Calu3 (cell line): ENCODE measurements around the gene LPIN1. TPM values are rescaled to one million over a fixed set of nuclear protein-coding genes. Genes with fewer than 3 reads are reported as not detected.

Experiments used
- BruUV-seq: library from RNA; stranded (reverse); fragments of 400-500 nt; replicated peaks from 2 replicates; lab custom pipeline; 2021; lab: Mats Ljungman, UMichigan
- CTCF ChIA-PET: fragments of 300-600 bp; sonication (Branson Sonifier 250); formaldehyde crosslinking; loops from one replicate; lab custom pipeline; 2022; ENCODE audit warnings: antibody characterized with exemption; lab: Charles Lee
- DNase-seq: peaks from one replicate; pipeline ENCODE4 v3.0.0; 2022
- H3K27ac Mint-ChIP-seq: one replicate; pipeline ENCODE4 v1.8.0; 2022; ENCODE audit warnings: mixed read lengths; ENCODE audit not compliant: unreplicated experiment
- H3K27me3 Mint-ChIP-seq: one replicate; pipeline ENCODE4 v1.8.0; 2022; ENCODE audit warnings: mixed read lengths; ENCODE audit not compliant: unreplicated experiment
- H3K36me3 Mint-ChIP-seq: one replicate; pipeline ENCODE4 v1.8.0; 2022; ENCODE audit warnings: mild to moderate bottlenecking, moderate library complexity, mixed read lengths; ENCODE audit not compliant: insufficient read depth, unreplicated experiment
- H3K4me1 Mint-ChIP-seq: one replicate; pipeline ENCODE4 v1.8.0; 2022; ENCODE audit warnings: mild to moderate bottlenecking, low read depth, mixed read lengths; ENCODE audit not compliant: unreplicated experiment
- H3K4me3 Mint-ChIP-seq: one replicate; pipeline ENCODE4 v1.8.0; 2022; ENCODE audit warnings: mild to moderate bottlenecking, low read depth, moderate library complexity, mixed read lengths; ENCODE audit not compliant: unreplicated experiment
- H3K9me3 Mint-ChIP-seq: one replicate; pipeline ENCODE4 v1.8.0; 2022; ENCODE audit warnings: low read depth, mixed read lengths; ENCODE audit not compliant: unreplicated experiment
- intact Hi-C: fragments of 100-400 bp; cut with micrococcal nuclease; formaldehyde crosslinking; loops from one replicate; pipeline ENCODE4 v1.10.0; 2022; ENCODE audit not compliant: unreplicated experiment
- total RNA-seq: library from RNA; stranded (reverse); gene quantifications from 2 replicates; pipeline ENCODE4 v1.2.3, GENCODE V29; 2022
- TF ChIP-seq, protein P1 (sequence below): fragments of 200-600 bp; IDR thresholded peaks from one replicate; pipeline ENCODE4 v1.8.0; 2022; ENCODE audit warnings: antibody characterized with exemption; ENCODE audit not compliant: unreplicated experiment

LPIN1 gene
- total RNA-seq, 1 experiment from 2014 or later, result 53.5 TPM

GRCh38 chr2:11789243-11789642 is 42.8 kb downstream of the LPIN1 start:
- no peak for DNase-seq
- no TSS peak for BruUV-seq
- Mint-ChIP-seq H3K36me3 (peaks cover 85% of the 10 kb centered on the region), H3K4me3 (no peak overlapping the region), H3K27ac (no peak overlapping the region), H3K9me3 (no peaks in the 10 kb centered on the region), H3K27me3 (no peaks in the 10 kb centered on the region), H3K4me1 (no peaks in the 10 kb centered on the region)
- TF ChIP-seq, protein P1, sequence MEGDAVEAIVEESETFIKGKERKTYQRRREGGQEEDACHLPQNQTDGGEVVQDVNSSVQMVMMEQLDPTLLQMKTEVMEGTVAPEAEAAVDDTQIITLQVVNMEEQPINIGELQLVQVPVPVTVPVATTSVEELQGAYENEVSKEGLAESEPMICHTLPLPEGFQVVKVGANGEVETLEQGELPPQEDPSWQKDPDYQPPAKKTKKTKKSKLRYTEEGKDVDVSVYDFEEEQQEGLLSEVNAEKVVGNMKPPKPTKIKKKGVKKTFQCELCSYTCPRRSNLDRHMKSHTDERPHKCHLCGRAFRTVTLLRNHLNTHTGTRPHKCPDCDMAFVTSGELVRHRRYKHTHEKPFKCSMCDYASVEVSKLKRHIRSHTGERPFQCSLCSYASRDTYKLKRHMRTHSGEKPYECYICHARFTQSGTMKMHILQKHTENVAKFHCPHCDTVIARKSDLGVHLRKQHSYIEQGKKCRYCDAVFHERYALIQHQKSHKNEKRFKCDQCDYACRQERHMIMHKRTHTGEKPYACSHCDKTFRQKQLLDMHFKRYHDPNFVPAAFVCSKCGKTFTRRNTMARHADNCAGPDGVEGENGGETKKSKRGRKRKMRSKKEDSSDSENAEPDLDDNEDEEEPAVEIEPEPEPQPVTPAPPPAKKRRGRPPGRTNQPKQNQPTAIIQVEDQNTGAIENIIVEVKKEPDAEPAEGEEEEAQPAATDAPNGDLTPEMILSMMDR, result no peak
- CTCF ChIA-PET, result interaction anchor here (0.7 kb wide), 1 partner anchor 399 kb away, joined by 3 read pairs; no protein-coding TSS in a partner anchor
- intact Hi-C loops, result no loop called here

DNA sequence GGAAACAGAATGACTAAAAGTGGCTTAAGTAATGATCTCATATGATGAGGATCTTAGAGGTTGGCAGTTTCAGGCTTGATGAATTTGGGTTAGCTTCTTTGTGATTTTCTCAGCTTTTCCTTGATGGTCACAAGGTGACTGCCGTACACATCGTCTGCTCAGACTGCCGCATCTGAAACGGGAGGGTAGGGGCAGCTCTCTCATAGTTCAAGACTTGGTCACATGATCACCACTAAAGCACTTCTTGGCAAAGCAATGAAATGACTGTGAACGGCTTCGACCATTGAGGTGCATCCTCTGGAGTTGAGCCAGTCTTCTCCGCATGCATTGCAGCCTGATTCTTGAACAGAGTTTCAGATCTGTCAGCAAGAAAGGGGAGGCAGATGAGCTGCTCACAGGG is 43.8 kb downstream of the LPIN1 start:
- H3K27me3 Mint-ChIP-seq, result no peaks in the 10 kb centered on the region
- intact Hi-C loops, result no loop called here
- no peaks in the 10 kb centered on the region for H3K9me3 Mint-ChIP-seq
- BruUV-seq, result no TSS peak
- no peak for DNase-seq
- TF ChIP-seq, protein P1, result no peak
- H3K4me1 Mint-ChIP-seq, result no peaks in the 10 kb centered on the region
- peaks cover 81% of the 10 kb centered on the region for H3K36me3 Mint-ChIP-seq
- CTCF ChIA-PET, result no interaction called here
- H3K4me3 Mint-ChIP-seq, result no peak overlapping the region
- H3K27ac Mint-ChIP-seq, result no peak overlapping the region

GRCh38 chr2:11795590-11795989 is 49.2 kb downstream of the LPIN1 start:
- H3K36me3 Mint-ChIP-seq, result peaks cover 49% of the 10 kb centered on the region
- BruUV-seq, result no TSS peak

DNA sequence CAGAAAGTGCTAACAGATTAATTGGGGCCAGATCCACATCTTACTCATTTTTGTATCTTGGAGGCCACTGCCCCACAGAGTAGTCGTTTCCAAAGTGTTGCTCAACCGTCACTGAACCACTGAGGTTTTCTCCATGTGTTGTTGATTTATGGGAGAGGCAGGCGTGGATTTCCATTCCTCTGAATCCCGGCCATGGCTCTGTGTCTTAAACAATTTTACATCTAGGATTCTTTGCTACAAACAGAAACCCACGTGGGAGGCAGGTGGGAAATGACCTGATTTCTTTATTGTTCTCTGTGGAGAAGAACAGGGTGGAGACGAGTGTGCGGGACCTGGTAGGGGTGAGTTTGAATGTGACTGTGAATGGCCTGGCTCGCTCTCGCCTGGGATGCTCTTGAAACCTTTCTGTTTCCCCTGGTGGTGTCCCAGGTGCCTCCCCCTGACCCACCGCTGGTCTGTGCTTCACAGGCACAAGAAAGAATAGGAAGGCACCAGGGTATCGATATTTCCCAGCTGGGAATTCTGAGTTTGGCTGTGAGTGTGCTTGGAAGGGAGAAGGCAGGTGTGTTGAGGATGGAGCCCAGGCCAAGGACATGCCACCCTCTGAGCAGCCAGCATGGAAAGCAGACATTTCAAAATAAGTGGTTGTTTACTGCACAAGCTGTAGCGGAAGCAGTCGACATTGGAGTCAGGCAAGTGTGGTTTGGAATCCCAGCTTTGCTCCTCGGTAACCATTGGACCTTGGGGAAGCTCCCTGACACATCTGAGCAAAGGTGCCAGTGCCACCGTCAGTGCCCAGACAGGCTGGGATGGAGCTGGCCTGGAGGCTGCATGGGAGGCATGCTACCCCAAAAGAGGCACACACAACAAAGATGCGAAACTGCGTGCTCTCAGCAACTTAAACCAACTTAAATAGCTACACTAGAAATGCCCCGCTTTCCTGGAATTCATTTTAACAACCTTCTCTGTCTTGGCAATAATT is 50.0 kb downstream of the LPIN1 start:
- no peak for DNase-seq
- TF ChIP-seq, protein P1, result no peak
- no TSS peak for BruUV-seq
- no peak overlapping the region for H3K27ac Mint-ChIP-seq
- H3K4me1 Mint-ChIP-seq, result no peaks in the 10 kb centered on the region
- no peak overlapping the region for H3K4me3 Mint-ChIP-seq
- peaks cover 42% of the 10 kb centered on the region for H3K36me3 Mint-ChIP-seq
- intact Hi-C loops, result no loop called here
- H3K27me3 Mint-ChIP-seq, result no peaks in the 10 kb centered on the region
- CTCF ChIA-PET, result no interaction called here
- no peaks in the 10 kb centered on the region for H3K9me3 Mint-ChIP-seq

More at GRCh38 chr2:11795590-11795989, 49.2 kb downstream of the LPIN1 start:
- TF ChIP-seq, protein P1, result no peak
- no peak for DNase-seq
- CTCF ChIA-PET, result no interaction called here
- Mint-ChIP-seq H3K27me3 (no peaks in the 10 kb centered on the region), H3K4me1 (no peaks in the 10 kb centered on the region), H3K4me3 (no peak overlapping the region), H3K27ac (no peak overlapping the region), H3K9me3 (no peaks in the 10 kb centered on the region)
- intact Hi-C loops, result no loop called here
